Activated CD4-positive, alpha-beta T cell treated with anti-CD3 and anti-CD28 coated beads for 24 hours (primary cell): ENCODE results near the gene FAM13B.
"Not testable (repeated sequence)": the region's sequence is repeated elsewhere in the genome, so short reads cannot be mapped to it uniquely, and the experiment has no call there.

Source experiments
- DNase-seq, 2 donors: peaks; one replicate each; pipeline ENCODE4 v3.0.0-alpha.2; 2020; ENCODE audit warnings: low read depth in 2 of 2

FAM13B gene

DNA sequence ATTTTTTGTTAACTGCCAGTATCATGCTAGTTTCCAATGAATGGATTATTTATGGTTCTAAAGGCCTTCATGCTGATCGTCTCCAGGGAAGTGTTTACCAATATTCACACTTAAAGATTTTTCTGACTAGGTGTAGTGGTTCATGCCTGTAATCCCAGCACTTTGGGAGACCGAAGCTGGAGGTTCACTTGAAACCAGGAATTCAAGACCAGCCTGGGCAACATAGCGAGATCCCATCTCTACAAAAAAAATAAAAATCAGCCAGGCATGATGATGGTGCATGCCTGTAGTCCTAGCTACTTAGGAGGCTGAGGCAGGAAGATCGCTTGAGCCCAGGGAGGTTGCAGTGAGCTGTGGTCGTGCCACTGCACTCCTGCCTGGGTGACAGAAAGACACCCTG, 43.5 kb downstream of the FAM13B start:
- no peak for DNase-seq

- DNase-seq = no peak
These were observed 57.7 kb downstream of the FAM13B start for GRCh38 chr5:137975208-137975607.

- DNase-seq = not testable (repeated sequence)
These were observed 62.5 kb downstream of the FAM13B start for GRCh38 chr5:137970384-137970783.

- no peak for DNase-seq
These were observed 72.1 kb downstream of the FAM13B start for GRCh38 chr5:137960819-137961218.

- no peak for DNase-seq
These were observed 72.7 kb downstream of the FAM13B start for GRCh38 chr5:137960141-137960540.

DNA sequence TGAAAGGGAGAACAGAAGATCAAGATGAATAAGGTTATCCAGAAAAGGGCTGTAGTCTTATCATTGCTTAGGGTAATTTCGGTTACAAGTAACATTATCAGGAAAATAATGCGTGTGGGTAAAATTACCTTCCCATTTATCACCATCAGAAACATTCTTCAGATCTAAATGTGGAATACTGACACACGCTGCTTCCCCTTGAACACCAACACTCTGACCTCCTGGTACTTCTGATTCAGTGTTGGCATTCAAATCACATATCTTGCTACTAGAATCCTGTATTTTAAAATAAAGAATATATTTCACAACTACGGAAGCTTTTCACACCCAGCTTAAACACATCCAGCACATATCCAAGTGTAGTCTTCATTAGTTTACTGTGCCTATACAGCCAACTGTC, 73.4 kb downstream of the FAM13B start:
- DNase-seq = no peak

GRCh38 chr5:137957948-137958347, 74.9 kb downstream of the FAM13B start:
- DNase-seq = no peak

DNA sequence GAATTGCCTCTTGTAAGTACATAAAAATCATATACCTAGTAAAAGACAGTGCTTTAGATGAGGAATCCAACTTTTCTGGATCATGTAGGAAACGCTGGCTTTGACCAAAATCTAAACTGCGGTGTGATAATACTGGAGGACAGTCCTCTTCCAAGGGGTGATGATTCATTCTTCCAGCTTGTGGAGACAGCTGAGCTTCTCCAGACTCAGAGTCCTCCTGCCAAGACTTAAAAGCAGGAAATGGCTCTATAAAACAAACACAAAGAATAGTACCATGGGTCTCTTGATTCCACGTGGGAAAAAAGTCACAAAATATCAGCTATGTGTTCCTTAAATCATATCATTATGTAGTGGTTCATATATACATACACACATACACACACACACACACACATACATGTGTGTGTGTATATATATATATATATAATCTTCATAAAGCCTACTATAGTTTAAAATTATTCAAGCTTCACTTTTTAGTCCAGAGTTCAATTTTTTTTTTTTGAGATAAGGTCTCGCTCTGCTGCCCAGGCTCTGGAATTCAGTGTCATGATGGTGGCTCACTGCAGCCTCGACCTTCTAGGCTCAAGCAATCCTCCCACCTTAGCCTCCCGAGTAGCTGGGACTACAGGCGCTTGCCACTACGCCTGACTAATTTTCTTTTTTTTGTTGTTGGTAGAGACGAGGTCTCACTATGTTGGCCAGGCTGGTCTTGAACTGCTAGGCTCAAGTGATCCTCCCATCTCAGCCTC, 78.6 kb downstream of the FAM13B start:
- no peak for DNase-seq

DNA sequence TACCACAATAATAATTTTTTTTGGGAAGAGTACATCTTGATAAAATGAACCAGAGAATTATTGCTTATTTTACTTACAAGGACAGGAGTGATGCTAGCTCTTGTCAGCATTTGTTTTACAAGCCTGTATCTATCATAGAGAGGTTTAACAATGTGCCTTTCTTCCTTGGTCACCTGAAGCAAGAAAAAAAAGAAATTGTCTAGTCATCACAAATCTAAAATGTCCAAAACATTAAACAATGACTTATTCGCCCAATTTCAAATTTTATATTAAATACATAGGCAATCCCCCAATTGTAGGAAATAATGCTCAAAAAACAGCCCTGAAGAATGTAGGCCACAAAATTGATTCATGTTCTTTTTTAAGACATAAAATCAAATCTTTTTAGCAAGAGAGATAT, 87.1 kb downstream of the FAM13B start:
- no peak for DNase-seq

- not testable (repeated sequence) for DNase-seq
These were observed 88.6 kb downstream of the FAM13B start for GRCh38 chr5:137944280-137944679.

- no peak for DNase-seq
These were observed 93.5 kb downstream of the FAM13B start for GRCh38 chr5:137939331-137939730.

- DNase-seq = no peak
These were observed 94.1 kb downstream of the FAM13B start for GRCh38 chr5:137938751-137939143.

DNA sequence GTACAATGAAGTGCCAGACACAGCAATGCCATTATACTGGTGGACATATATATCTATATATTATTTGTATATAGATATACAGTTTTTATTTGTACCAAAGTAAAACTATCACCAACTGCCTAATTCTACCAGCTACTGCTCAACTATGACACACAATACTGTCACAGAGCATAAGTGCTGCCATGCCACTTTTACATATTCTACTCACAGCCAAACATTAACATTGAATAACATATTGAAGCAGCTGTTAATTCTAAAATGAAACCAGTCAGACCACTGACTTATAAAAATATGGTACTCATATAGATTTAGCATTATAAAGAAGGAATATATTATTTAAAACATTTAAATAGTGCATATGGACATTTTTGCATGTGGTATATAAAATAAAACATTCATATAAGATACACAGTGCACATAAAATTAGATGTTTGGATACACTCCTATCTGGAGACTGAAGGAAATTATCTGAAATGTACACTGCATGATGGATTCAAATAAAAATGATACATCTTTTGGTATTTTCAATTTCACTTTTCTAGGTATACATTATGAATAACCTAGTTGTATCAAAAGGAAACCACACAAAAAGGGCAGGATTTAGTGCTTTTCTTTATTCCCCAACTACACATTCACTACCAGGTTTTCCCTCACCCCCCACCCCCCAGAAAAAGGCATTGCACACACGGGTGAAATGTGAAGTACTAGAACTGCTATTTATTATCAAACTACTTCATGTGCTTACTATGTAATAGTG, 94.7 kb downstream of the FAM13B start:
- peak in 1 of 2 donors; percentile 7 for DNase-seq

DNA sequence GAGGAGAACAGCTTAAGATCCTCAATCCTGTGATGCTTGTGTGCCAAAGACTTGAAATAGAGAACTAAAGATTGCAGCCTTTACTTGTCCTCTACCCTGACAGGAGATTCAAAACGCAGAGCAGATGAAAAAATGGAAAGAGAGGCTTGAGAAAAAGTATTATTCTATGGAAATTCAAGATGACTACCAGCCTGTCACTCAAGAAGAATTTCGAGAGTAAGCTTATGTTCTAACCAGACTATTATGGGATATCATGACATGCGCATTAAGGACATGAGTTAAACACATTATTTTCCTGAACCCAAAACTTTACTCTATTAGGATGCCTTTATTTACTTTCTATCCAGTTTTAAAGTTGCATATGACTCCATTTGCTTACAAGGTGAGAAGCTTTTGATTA, 97.2 kb downstream of the FAM13B start:
- DNase-seq = no peak

GRCh38 chr5:137935190-137935589, 97.7 kb downstream of the FAM13B start:
- no peak for DNase-seq

DNA sequence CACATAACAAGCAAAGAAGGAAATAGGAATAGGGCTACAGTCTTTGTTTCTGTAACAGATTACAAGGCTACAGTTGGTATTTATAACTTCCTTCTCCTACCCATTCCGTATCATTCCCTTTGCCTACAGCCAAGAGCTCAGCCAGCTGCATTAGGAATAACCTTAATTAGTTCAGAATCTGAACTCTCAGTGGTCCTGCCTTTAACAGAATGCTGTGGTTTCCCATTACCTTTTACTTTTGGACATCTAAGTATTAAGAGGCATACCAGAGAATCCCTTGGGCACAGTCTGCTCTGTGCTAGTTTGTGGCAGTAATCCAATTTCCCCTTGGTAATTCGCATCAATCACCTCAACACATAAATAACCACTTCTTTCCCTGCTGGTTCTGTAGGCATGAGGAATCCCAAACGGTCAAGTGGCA, 99.4 kb downstream of the FAM13B start:
- no peak for DNase-seq

- no peak for DNase-seq
These were observed 100.1 kb downstream of the FAM13B start for GRCh38 chr5:137932800-137933199.

GRCh38 chr5:137923856-137924255, 109.0 kb downstream of the FAM13B start:
- DNase-seq = no peak

GRCh38 chr5:137921931-137922330, 110.9 kb downstream of the FAM13B start:
- no peak for DNase-seq

DNA sequence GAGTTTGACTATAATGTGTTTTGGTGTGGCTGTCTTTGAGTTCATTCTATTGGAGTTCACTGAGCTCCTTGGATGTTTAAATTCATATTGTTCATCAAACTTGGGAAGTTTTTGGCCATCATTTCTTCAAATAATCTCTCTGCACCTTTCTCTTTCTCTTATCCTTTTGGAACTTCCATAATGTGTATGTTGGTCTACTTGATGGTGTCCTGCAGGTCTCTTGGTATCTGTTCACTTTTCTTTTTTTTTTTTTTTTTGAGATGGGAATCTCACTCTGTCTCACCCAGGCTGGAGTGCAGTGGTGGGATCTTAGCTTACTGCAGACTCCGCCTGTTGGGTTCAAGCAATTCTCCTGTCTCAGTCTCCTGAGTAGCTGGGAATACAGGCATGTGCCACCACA, 116.0 kb downstream of the FAM13B start:
- DNase-seq = no peak

DNA sequence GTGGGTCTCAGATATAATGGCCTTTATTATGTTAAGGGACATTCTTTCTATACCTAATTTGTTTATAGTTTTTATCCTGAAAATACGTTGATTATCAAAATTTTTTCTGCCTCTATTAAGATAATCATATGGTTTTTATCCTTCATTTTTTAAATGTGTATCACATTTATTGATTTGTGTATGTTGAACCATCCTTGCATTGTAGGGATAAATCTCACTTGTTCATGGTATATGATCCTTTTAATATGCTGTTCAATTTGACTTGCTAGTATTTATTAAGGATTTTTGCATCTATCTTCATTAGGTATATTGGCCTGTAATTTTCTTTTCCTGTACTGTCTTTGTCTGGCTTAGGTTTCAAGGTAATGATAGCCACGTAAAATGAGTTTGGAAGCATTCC, 118.1 kb downstream of the FAM13B start:
- DNase-seq = no peak

GRCh38 chr5:137902408-137903133, 130.3 kb downstream of the FAM13B start:
- no peak for DNase-seq
